IPS DF 19.7 (cell line): ENCODE results near the gene IFITM1.
"Not testable (repeated sequence)": the region's sequence is repeated elsewhere in the genome, so short reads cannot be mapped to it uniquely, and the experiment has no call there.

Source experiments
- DNase-seq: peaks from one replicate; pipeline ENCODE4 v3.0.0-alpha.2; 2013; ENCODE audit warnings: low read depth, low spot score

Gene IFITM1

DNA sequence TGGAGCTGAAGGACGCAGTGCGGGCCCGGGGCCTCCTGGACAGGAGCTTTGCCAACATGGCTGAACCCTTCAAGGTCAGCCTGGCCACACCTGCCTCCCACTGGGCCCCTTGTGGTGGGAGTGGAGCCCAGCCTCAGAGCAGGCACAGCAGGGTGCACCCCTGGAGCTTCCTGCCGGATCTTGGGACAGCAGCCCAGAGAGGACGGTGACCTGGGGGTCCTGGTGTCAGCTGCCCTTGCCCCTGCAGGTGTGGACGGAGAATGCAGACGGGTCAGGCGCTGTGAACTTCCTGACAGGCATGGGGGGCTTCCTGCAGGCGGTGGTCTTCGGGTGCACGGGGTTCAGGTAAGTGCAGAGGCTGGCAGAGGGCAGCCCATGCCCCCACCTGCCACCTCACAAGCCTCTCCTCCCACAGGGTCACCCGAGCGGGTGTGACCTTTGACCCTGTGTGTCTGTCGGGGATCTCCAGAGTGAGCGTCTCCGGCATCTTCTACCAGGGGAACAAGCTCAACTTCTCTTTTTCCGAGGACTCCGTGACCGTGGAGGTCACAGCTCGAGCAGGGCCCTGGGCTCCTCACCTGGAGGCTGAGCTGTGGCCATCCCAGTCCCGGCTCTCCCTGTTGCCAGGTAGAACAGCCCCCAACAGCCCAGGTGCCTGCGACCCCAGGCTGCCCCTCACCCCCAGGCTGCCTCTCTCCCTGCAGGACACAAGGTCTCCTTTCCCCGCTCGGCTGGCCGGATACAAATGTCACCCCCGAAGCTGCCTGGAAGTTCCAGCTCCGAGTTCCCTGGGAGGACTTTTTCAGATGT, 19.8 kb upstream of the IFITM1 start:
- DNase-seq = no peak

- DNase-seq = no peak
Measured at GRCh38 chr11:294780-295179, 19.1 kb upstream of the IFITM1 start.

GRCh38 chr11:295351-296170, 18.3 kb upstream of the IFITM1 start:
- no peak for DNase-seq

DNA sequence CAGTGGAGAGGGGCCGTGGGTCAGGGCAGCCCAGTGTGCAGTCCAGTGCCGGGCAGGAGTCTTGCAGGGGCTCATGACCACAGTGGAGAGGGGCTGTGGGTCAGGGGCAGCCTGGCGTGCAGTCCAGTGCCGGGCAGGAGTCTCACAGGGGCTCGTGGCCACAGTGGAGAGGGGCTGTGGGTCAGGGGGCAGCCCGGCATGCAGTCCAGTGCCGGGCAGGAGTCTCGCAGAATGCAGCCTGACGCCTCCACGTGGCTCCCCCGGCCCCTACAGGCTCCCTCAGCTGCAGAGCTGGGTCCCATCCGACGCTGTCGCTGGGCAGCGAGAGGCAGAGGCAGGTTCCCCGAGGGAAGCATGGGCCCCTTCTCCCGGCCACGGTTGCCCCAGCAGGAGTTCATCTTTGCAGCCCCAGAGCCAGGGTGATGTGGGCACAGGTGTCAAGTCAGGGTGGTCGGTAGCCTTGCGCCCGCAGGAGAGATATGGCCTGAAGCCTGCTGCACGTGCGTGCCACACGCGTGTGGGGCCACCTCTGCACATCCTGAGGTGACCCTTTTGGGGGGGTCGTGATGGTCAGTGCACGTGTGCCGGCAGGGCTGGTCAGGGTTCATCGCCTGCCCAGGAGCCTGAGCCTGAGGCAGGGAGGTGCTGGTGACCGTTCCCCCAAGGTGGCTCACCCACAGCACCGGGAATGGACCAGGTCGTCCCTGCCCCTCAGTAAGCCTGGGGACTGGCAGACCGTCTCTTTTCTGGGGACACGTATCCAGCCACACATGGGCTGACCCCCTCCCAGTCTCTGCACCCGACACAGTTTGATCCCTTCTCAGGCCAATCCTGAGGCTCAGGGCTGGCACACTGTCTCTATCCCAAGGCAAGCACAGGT, 17.4 kb upstream of the IFITM1 start:
- DNase-seq = no peak

- no peak for DNase-seq
Measured at GRCh38 chr11:297051-297585, 16.7 kb upstream of the IFITM1 start.

DNA sequence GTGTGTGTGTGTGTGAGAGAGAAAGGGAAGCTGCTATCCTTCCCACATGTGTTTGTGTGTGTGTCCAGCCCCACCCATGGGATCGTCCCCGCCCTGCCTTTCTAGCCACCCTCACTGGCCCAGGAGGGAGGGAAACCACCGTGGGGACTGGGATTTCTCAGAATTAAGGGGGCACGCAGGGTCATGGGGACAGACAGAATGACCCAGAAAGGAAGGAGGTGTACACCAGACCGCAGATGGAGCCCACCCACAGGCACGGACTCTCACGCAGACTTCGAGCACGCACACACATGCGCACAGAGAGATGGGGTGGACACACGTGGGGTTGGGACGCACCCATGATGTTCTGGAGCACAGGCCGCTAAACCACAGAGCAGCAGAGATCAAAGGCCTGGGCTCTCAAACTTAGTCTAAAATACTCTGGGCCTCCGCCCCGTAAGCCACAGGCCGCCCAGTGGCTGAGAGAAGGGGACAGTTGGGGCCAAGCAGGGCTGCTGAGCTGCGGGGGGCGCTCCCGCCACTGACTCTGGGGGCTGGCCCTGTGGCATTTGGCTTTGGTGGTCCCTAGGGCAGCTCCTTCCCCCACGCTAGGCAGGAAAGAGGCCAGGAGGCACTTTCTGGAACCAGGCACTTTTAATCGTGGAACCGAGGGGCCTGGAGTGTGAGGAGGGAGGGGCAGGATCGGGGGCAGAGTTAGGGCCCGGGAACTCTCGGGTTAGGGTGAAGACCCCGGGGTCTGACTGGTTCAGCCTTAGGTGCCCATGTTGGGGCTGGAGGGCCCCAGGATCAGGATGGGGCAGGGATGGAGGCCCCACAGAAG, 16.0 kb upstream of the IFITM1 start:
- no peak for DNase-seq

GRCh38 chr11:298406-299065, 15.3 kb upstream of the IFITM1 start:
- DNase-seq = no peak

- no peak for DNase-seq
Measured at GRCh38 chr11:299081-299891, 14.6 kb upstream of the IFITM1 start, which contains the start of gene IFITM5. TSS of gene IFITM5 (minus strand) at chr11:299526. CDS start at chr11:299490, 36 bp downstream.

DNA sequence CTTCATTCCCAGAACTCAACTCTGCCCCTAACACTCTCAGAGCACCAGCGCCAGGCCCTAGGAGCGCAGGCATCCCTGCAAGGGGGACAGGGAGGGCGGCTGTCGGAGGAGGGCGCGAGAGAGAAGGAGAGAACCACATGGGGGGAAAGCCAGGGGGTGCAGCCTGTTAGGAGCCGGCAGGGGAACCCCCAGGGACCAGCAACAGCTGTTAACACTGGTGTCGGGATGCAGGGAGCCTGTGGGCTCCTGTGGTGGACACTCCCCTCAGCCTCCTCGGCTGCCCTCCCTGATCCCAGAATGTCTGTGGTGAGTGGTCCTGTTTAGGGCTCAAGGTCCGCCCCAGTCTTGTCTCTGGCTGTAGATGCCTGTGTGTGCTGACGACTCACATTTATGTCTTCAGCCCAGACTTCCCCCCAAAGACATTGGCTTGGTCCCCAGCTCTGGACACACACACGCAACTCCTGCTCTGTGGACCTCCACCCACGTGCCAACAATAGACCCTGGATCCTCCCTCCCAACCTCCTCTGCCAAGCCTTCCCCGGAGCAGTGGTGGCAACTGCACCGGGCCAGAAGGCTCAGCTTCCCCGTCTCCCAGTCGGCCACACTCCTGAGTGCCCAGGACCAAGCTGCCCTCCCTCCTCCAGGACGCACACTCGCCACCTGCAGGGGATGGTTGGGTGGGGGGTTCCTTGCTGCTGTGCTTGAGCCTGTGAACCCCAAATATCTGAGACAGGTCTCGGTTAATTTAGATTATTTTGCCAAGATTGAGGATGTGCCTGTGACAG, 13.7 kb upstream of the IFITM1 start:
- no peak for DNase-seq

DNA sequence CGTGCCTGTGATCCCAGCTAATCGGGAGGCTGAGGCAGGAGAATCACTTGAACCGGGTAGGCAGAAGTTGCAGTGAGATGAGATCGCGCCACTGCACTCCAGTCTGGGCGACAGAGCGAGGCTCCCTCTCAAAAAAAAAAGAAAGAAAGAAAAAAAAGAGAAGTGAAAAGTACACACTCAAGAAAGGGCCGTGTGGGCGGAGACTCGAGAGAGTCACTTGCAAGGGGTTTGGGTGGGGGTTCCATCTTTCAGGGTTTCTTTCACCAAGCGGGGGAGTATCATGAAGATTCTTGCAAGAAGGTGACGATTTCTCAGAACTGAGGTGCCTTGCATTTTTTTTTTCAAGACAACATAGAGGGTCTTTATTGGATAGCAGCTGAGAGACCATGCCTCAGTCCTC, 10.5 kb upstream of the IFITM1 start:
- no peak for DNase-seq

DNA sequence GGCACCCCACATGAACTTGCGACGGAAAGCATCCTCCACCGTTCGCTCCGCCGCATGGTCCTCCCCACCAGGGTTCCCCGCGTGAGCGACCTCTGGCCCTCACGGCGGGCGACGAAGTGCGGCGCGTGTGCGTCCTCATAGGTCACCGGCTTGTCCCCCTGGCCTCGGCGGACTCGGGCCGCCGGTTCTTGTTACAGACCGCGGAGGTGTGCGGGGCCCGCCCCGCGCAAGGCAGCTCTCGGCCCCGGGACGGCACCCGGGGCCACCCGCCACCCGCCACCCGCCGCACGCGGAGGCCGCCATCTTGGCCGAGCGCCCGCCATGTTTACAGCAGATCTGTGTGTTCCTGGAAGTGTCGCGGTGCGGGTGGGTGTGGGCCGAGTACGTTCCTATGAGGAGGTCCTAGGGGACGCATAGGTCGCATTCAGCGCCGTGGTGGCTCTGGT, 9.8 kb upstream of the IFITM1 start:
- no peak for DNase-seq

GRCh38 chr11:304915-305843, 8.7 kb upstream of the IFITM1 start:
- DNase-seq = no peak

DNA sequence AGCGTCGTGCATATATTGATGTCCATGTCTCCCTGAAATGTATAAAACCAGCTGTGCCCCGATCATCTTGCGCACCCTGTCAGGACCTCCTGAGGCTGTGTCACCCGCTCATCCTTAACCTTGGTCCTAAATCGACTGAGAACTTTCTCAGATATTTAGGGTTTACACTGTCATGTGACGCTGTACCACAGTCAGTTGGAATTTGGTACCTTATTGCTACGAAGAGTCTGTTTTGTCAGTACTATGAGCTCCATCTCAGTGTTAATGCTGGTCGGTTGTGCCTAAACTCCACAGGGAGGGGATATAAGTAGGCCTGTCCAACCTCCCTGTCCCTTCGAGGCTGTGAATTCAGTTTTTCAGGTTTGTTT, 8.0 kb upstream of the IFITM1 start:
- no peak for DNase-seq

- no peak for DNase-seq
Measured at GRCh38 chr11:306645-307371, 7.0 kb upstream of the IFITM1 start.

DNA sequence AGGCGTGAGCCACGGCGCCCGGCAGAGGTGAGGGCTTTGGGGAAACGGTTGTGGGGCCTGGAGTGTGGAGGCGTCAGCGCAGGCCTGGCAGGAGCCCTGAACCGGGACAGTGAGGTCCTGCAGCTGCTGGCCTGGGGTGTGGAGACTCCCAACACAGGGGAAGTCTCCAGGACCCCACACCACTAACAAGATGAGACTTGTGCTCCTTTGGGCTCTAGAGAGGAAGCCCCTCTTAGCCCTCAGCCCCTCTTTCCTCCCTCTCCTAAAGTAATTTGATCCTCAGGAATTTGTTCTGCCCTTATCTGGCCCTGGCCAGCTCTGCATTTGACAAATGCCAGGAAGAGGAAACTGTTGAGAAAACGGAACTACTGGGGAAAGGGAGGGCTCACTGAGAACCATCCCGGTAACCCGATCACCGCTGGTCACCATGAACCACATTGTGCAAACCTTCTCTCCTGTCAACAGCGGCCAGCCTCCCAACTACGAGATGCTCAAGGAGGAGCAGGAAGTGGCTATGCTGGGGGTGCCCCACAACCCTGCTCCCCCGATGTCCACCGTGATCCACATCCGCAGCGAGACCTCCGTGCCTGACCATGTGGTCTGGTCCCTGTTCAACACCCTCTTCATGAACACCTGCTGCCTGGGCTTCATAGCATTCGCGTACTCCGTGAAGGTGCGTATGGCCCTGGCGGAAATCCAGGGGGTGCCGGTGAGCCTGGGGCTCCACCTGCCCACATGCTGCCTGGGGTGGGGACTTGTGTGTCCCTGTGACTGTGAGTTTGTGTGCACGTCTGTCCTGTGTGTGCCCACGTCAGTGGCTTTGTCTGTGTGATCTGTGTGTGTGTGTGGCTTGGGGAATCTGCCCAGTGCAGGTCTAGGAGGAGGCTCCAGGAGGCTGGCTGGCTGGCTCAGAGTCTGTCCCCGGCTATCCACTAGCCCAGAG, 5.8 kb upstream of the IFITM1 start, which contains the start of gene IFITM2:
IFITM2 (plus strand) TSS at position 51 of the 943 bp plus-strand sequence; CDS start at position 428, 377 bp downstream.
- DNase-seq = not testable (repeated sequence)
